ENCODE results near the gene ADAMTSL1.

- no peak for TF ChIP-seq YY1 (IDR thresholded peaks at IDR 0.05; ENCODE audit: low read depth, low read length)
- TF ChIP-seq, protein P1, sequence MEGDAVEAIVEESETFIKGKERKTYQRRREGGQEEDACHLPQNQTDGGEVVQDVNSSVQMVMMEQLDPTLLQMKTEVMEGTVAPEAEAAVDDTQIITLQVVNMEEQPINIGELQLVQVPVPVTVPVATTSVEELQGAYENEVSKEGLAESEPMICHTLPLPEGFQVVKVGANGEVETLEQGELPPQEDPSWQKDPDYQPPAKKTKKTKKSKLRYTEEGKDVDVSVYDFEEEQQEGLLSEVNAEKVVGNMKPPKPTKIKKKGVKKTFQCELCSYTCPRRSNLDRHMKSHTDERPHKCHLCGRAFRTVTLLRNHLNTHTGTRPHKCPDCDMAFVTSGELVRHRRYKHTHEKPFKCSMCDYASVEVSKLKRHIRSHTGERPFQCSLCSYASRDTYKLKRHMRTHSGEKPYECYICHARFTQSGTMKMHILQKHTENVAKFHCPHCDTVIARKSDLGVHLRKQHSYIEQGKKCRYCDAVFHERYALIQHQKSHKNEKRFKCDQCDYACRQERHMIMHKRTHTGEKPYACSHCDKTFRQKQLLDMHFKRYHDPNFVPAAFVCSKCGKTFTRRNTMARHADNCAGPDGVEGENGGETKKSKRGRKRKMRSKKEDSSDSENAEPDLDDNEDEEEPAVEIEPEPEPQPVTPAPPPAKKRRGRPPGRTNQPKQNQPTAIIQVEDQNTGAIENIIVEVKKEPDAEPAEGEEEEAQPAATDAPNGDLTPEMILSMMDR (IDR thresholded peaks at IDR 0.05; ENCODE audit: control extremely low read depth in 1 of 3, insufficient read depth in 1 of 3, low read depth in 1 of 3, low read length in 3 of 3): no peak
- no peak for TF ChIP-seq ZNF274 (IDR thresholded peaks at IDR 0.05; ENCODE audit: borderline replicate concordance, extremely low read depth, low read length)
- no peak for TF ChIP-seq POLR2A (IDR thresholded peaks at IDR 0.05; ENCODE audit: control extremely low read depth in 1 of 2, low read depth in 2 of 2, low read length in 2 of 2)
- no peak for TF ChIP-seq USF2 (IDR thresholded peaks at IDR 0.05; ENCODE audit: low read length)
- no peak for TF ChIP-seq SIN3A (conservative IDR thresholded peaks at IDR 0.05 in 1 of 2, IDR thresholded peaks at IDR 0.05 in 1 of 2; ENCODE audit: low read depth in 1 of 2, low read length in 2 of 2)
- no peak for TF ChIP-seq JUN (IDR thresholded peaks at IDR 0.05; ENCODE audit: low read depth, low read length)
- TF ChIP-seq SRF (IDR thresholded peaks at IDR 0.05; ENCODE audit: low read depth, low read length): no peak
- no peak for TF ChIP-seq BACH1 (IDR thresholded peaks at IDR 0.05; ENCODE audit: low read length)
- TF ChIP-seq EZH2 (IDR thresholded peaks at IDR 0.05; ENCODE audit: low read depth, low read length, severe bottlenecking): no peak
Observed at GRCh38 chr9:18923167-18923566, 449.2 kb downstream of the ADAMTSL1 start.

Data from H1 (cell line).